GM12865 (cell line): ENCODE measurements around the gene ZNF592.

Experiments
- DNase-seq: peaks from one replicate; pipeline ENCODE4 v3.0.0; 2010; ENCODE audit warnings: low read depth
- H3K4me3 ChIP-seq: 2 replicates; pipeline ENCODE4 v1.5.1; 2011; ENCODE audit warnings: mild to moderate bottlenecking, low read depth, low read length, control low read depth
- CTCF ChIP-seq: IDR thresholded peaks from 2 replicates; pipeline ENCODE4 v1.5.1; 2011; ENCODE audit warnings: low read length, control low read depth, low read depth, inconsistent platforms; ENCODE audit not compliant: insufficient read depth; ENCODE audit errors: missing control alignments

The ZNF592 gene

DNA sequence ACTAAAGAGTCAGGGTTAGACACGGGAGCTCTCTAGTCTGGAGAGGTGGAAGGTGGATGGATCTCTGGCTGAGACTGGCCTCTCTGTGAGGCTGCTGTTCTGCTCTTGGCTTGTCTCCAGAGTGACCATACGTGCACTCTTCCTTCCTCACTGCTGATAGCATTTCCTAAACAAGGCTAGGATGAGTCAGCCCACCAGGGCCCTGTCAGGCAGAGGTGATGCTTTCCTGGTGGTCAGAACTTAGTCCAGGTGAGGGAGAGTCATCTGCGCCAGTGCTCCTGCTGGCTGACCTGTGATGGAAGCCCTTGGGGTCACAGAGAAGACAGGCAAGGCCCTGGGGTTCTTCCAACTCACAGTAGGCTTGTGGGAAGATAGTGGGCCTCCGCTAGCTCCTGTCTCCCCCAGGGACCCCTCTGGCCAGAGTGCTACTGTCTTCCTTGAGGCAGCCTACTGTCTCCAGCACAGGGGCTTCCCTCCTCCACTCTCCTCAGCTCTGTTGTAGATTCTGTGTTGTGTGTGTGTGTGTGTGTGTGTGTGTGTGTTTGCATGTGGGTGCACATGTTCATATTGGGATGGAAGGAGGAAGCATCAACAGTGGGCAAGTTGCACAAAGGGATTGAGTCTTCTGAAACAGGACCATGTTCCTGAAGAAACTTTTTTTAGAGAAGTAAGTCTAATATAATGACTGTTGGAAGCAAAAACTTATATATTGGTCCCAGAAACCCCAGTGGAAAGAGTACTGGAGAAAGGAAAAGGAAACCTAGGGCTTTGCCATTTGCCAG, 85.2 kb downstream of the ZNF592 start:
- DNase-seq: no peak
- no peak overlapping the region for H3K4me3 ChIP-seq
- TF ChIP-seq CTCF: no peak

- DNase-seq: no peak
- no peak overlapping the region for H3K4me3 ChIP-seq
- TF ChIP-seq CTCF: no peak
Observed at GRCh38 chr15:84834229-84834955, 86.0 kb downstream of the ZNF592 start.

DNA sequence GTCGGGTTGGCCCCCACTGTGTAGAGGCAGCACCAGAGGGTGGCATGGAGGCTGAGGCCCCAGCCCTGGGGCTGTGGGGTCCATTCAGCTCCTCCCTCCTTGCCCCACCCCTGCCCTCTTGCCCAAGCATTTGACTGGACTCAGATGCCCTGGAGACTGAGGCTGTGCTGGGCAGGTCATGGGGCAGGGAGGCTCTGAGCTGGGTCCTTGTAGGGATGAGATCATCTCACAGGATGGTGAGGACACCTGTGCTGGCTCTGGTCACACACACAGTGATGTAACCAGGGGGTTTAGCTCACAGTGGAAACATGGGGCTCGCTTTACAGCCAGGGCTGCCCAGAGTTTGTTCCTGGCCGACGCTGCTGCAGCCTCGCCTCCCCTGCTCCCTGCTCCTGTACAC, 86.6 kb downstream of the ZNF592 start:
- no peak overlapping the region for H3K4me3 ChIP-seq
- TF ChIP-seq CTCF: no peak
- no peak for DNase-seq

DNA sequence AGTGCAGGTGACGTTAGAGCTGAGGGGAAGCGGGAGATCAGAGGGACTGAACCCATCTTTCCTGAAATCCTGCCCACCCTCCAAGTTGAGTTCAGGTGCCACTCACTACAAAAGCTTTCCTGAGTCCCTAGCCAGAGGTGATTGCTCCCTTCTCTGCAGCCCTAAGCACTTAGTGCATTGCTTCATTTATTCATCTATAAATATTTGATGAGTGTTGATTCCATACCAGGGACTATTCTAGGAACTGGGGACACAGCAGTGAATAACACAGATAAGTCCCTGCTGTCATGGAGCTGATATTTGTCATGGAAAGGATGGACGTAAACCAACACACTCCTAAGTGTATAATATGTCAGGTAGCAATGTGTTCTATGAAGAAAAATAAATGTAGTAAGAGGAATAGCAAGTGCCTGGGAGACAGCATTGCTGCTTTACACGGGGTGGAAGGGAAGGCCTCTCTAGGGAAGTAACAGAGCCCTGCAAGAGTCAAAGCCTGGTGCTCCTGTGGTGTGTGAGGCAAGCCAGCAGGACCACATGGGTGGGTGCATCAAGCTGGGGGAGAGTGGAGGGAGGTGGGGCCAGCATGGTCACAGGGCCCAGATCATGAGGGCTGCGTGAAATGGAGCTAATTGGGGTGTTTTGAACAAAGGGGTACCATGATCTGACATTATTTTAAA, 87.4 kb downstream of the ZNF592 start:
- DNase-seq: no peak
- no peak overlapping the region for H3K4me3 ChIP-seq
- no peak for TF ChIP-seq CTCF

- no peak for TF ChIP-seq CTCF
- no peak overlapping the region for H3K4me3 ChIP-seq
- no peak for DNase-seq
Observed at GRCh38 chr15:84836844-84837243, 88.5 kb downstream of the ZNF592 start.

DNA sequence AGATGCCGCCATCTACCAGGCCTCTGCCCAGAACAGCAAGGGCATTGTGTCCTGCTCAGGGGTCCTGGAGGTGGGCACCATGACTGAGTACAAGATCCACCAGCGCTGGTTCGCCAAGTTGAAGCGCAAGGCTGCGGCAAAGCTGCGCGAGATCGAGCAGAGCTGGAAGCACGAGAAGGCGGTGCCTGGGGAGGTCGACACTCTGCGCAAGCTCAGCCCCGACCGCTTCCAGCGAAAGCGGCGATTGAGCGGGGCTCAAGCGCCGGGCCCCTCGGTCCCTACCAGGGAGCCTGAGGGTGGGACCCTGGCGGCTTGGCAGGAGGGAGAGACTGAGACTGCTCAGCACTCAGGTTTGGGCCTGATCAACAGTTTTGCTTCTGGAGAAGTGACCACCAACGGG, 91.3 kb downstream of the ZNF592 start:
- DNase-seq: no peak
- TF ChIP-seq CTCF: no peak
- no peak overlapping the region for H3K4me3 ChIP-seq
